Mucosa of descending colon (tissue), 3 donors: ENCODE results near the gene TESK2. TPM values are rescaled to one million over a fixed set of nuclear protein-coding genes. Genes with fewer than 3 reads are reported as not detected.

Experiments used
- ATAC-seq: fragments of 200-7000 bp; cut with Tn5 transposase; one replicate; pipeline ENCODE4 v1.9.1; 2020; ENCODE audit warnings: mild to moderate bottlenecking, moderate library complexity
- DNase-seq, 3 donors: peaks; one replicate each; pipeline ENCODE4 v3.0.0-alpha.2; 2020
- H3K36me3 ChIP-seq: fragments of 200-600 bp; one replicate; pipeline ENCODE4 v1.8.0; 2021; ENCODE audit warnings: low read depth, mild to moderate bottlenecking
- H3K4me1 ChIP-seq: fragments of 200-600 bp; one replicate; pipeline ENCODE4 v1.8.0; 2021; ENCODE audit warnings: low read depth, mild to moderate bottlenecking
- H3K4me3 ChIP-seq: fragments of 200-600 bp; one replicate; pipeline ENCODE4 v1.8.0; 2021; ENCODE audit warnings: mild to moderate bottlenecking
- H3K9me3 ChIP-seq: fragments of 200-600 bp; one replicate; pipeline ENCODE4 v1.8.0; 2021; ENCODE audit warnings: mild to moderate bottlenecking
- intact Hi-C, 2 donors: fragments of 100-400 bp; cut with DNase I in 1 of 2; cut with micrococcal nuclease in 1 of 2; formaldehyde crosslinking; loops; one replicate each; pipeline versions ENCODE4 v1.11.0 to v1.11.1; 2022; cut with DNase I, micrococcal nuclease
- total RNA-seq, 3 donors: library from RNA; stranded (reverse); fragmentation: NEBNext Ultra II Directional in 2 of 3; extraction: Animal tissue kit (Norgen Biotek cat#: 25700) in 2 of 3; gene quantifications; one replicate each; pipeline versions ENCODE4 v1.2.1 to v1.2.4, GENCODE V29; 2021 to 2023
- TF ChIP-seq, protein P1 (sequence below): fragments of 200-600 bp; IDR thresholded peaks from one replicate; pipeline ENCODE4 v1.8.0; 2022; ENCODE audit warnings: antibody characterized with exemption, mild to moderate bottlenecking
- donor health status: DM: no; HTN: no; CAD: no; lungs with moderate emphysema.
- donor health status: DM: no; HTN: no; CAD: no.
- donor health status: DM: no; HTN: yes; CAD: no.

The TESK2 gene
- total RNA-seq, 3 donors from 2014 or later, result 10.7 to 19.9 (median 10.8) TPM

DNA sequence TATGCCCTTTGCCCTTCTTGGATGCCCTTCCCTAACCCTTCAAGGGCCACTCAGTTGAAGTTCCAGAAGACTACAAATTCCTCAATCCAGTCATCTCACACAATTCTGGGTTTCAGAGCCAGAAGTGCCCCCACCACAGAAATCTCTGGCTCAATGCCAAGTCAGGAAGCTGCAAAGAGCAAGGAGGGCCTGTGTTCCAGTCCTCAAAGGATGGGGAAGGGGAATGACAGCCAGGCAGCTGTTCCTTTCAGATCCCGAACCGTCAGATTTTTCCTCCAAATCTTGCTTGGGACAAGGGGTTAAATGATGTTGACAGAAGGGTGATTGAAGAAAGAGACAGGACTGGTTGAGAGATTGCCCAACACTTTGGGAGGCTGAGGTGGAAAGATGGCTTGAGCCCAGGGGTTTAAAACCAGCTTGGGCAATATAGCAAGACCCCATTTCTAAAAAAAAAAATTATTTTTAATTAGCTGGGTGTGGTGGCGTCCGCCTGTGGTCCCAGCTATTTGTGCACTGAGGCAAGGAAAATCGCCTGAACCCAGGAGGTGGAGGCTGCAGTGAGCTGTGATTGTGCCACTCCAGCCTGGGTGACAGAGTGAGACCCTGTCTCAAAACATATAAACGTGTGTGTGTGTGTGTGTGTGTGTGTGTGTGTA is 165.0 kb downstream of the TESK2 start:
- Histone ChIP-seq H3K4me1 (peaks cover 23% of the 10 kb centered on the region), H3K4me3 (no peak overlapping the region), H3K9me3 (no peaks in the 10 kb centered on the region), H3K36me3 (no peaks in the 10 kb centered on the region)
- TF ChIP-seq, protein P1, sequence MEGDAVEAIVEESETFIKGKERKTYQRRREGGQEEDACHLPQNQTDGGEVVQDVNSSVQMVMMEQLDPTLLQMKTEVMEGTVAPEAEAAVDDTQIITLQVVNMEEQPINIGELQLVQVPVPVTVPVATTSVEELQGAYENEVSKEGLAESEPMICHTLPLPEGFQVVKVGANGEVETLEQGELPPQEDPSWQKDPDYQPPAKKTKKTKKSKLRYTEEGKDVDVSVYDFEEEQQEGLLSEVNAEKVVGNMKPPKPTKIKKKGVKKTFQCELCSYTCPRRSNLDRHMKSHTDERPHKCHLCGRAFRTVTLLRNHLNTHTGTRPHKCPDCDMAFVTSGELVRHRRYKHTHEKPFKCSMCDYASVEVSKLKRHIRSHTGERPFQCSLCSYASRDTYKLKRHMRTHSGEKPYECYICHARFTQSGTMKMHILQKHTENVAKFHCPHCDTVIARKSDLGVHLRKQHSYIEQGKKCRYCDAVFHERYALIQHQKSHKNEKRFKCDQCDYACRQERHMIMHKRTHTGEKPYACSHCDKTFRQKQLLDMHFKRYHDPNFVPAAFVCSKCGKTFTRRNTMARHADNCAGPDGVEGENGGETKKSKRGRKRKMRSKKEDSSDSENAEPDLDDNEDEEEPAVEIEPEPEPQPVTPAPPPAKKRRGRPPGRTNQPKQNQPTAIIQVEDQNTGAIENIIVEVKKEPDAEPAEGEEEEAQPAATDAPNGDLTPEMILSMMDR, result no peak
- intact Hi-C loops, result no loop called here
- no peak for DNase-seq
- ATAC-seq, result no peak

DNA sequence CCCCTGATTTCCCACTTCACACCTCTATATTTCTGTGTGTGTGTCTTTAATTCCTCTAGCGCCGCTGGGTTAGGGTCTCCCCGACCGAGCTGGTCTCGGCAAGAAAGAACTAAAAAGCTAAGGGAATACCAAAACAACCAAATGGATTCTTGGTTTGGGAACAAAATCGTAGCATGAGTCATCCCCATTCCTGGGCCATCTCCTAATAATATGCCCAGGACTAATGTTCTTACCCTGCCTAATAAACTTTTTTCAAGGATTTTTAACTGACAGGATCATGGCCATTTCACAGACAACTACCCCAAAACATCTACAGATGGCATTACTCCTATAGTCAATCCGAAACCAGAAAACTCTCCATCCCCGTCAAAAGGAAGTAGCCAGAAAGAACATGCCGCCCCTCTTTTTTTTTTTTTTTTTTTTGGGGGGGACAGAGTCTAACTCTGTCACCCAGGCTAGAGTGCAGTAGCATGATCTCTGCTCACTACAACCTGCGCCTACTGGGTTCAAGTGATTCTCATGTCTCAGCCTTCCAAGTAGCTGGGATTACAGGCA is 168.4 kb downstream of the TESK2 start:
- H3K4me3 ChIP-seq, result no peak overlapping the region
- TF ChIP-seq, protein P1, result no peak
- ATAC-seq (no peak), DNase-seq (no peak)
- H3K9me3 ChIP-seq, result no peaks in the 10 kb centered on the region
- no peaks in the 10 kb centered on the region for H3K36me3 ChIP-seq
- H3K4me1 ChIP-seq, result peaks cover 14% of the 10 kb centered on the region
- intact Hi-C loops, result no loop called here

DNA sequence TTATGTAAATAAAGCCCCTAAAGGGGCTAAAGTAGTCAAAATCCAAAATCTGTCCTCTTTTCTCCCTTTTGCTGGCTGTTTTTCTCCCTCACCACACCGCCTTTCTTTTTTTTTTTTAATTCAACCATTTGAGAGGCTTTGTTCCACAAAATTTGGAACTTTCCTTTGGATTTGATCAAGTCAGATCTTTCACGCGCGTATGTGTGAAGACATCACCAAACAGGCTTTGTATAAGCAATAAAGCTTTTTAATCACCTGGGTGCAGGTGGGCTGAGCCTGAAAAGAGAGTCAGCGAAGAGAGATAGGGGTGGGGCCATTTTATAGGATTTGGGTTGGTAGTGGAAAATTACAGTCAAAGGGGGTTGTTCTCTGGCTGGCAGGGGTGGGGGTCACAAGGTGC is 169.5 kb downstream of the TESK2 start:
- ATAC-seq (no peak), DNase-seq (no peak)
- no peaks in the 10 kb centered on the region for H3K9me3 ChIP-seq
- no peaks in the 10 kb centered on the region for H3K36me3 ChIP-seq
- TF ChIP-seq, protein P1, result no peak
- peaks cover 7% of the 10 kb centered on the region for H3K4me1 ChIP-seq
- no peak overlapping the region for H3K4me3 ChIP-seq
- intact Hi-C loops, result no loop called here

DNA sequence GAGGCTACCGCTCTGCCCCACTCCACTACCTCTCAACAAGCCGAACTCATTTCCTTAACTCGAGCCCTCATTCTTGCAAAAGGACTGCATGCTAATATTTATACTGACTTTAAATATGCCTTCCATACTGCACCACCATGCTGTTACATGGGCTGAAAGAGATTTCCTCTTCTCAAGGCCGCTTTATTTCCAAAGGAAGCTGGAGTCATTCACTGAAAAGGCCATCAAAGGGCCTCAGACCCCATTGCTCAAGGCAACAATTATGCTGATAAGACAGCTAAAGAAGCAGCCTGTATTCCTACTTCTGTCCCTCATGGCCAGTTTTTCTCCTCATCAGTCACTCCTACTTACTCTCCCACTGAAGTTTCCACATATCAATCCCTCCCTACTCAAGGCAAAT is 171.2 kb downstream of the TESK2 start:
- intact Hi-C loops, result no loop called here
- no peak overlapping the region for H3K4me3 ChIP-seq
- H3K9me3 ChIP-seq, result no peaks in the 10 kb centered on the region
- ATAC-seq, result no peak
- TF ChIP-seq, protein P1, result no peak
- H3K4me1 ChIP-seq, result no peaks in the 10 kb centered on the region
- no peak for DNase-seq
- H3K36me3 ChIP-seq, result no peaks in the 10 kb centered on the region

DNA sequence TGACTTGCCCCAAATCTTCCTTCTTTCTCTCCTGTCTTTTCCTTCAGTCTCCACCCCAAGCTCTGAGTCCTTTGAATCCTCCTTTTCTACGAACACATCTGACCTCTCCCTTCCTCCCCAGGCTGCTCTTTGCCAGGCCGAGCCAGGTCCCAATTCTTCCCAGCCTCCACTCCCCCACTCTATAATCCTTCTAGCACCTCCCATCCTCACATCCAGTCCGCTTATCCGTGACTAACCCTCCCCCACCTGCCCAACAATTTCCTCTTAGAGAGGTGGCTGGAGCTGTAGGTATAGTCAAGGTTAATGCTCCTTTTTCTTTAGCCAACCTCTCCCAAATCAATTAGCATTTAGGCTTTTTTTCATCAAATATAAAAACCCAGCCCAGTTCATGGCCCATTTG is 173.8 kb downstream of the TESK2 start:
- Histone ChIP-seq H3K4me3 (no peak overlapping the region), H3K4me1 (no peaks in the 10 kb centered on the region), H3K9me3 (no peaks in the 10 kb centered on the region), H3K36me3 (no peaks in the 10 kb centered on the region)
- DNase-seq, result no peak
- TF ChIP-seq, protein P1, result no peak
- intact Hi-C loops, result no loop called here
- ATAC-seq, result no peak
